HepG2 (cell line): ENCODE measurements around the gene EXOC1. TPM values are rescaled to one million over a fixed set of nuclear protein-coding genes. Genes with fewer than 3 reads are reported as not detected.
A peak's percentile ranks its signal among the peaks of the same experiment; 100 is the strongest.

ENCODE experiments used
- ATAC-seq: fragments of 200-7000 bp; cut with Tn5 transposase; 3 replicates; pipeline ENCODE4 v1.9.1; 2020; ENCODE audit warnings: mild to moderate bottlenecking, moderate library complexity
- BruUV-seq: library from RNA; stranded (reverse); fragments of 400-500 nt; replicated peaks from 2 replicates; lab custom pipeline; 2021; lab: Mats Ljungman, UMichigan
- CTCF ChIA-PET: fragments of 300-600 bp; formaldehyde crosslinking; extraction: SDS; loops from one replicate; lab custom pipeline; 2021; ENCODE audit warnings: low total read pairs, inconsistent platforms, low intra/inter-chr PET ratio; lab: Yijun Ruan, JAX
- POLR2A ChIA-PET: fragments of 350-600 bp; sonication (Branson Sonifier 250); formaldehyde crosslinking; loops from one replicate; lab custom pipeline; 2020; ENCODE audit warnings: antibody characterized with exemption, inconsistent platforms; lab: Yijun Ruan, JAX
- DNase-seq: peaks from one replicate; pipeline ENCODE4 v3.0.0-alpha.2; 2015; ENCODE audit warnings: low spot score
- FAIRE-seq: peaks from 3 replicates; lab custom pipeline; 2011; peaks lifted over from hg19 to GRCh38; lab: Jason Lieb, UNC
- H2AFZ ChIP-seq: one replicate; pipeline ENCODE4 v1.6.1; 2011; ENCODE audit warnings: low read length, inconsistent platforms
- H3K27ac ChIP-seq: fragments of 300-600 bp; 3 replicates; pipeline ENCODE4 v1.8.0; 2011; ENCODE audit warnings: mixed run types, mild to moderate bottlenecking, mixed read lengths, low read length, inconsistent platforms; ENCODE audit not compliant: insufficient read depth; ENCODE audit errors: extremely low read length
- H3K27me3 ChIP-seq, 2 experiments: fragments of 200-600 bp in 1 of 2; 2 replicates in 1 of 2; 3 replicates in 1 of 2; pipeline versions ENCODE4 v1.6.0 to v1.8.0; 2011; ENCODE audit warnings: low read length in 2 of 2, mild to moderate bottlenecking in 2 of 2, moderate library complexity in 2 of 2, inconsistent platforms in 1 of 2; ENCODE audit not compliant: insufficient read depth in 2 of 2, control insufficient read depth in 1 of 2
- H3K36me3 ChIP-seq, 2 experiments: fragments of 200-600 bp in 1 of 2; replicated peaks in 1 of 2; 2 replicates in 1 of 2; 3 replicates in 1 of 2; pipeline versions ENCODE4 v1.5.1 to v1.8.0; 2011; ENCODE audit warnings: low read length in 2 of 2, inconsistent platforms in 1 of 2; ENCODE audit not compliant: insufficient read depth in 2 of 2, control insufficient read depth in 1 of 2
- H3K4me1 ChIP-seq: 2 replicates; pipeline ENCODE4 v1.5.1; 2012; ENCODE audit warnings: low read length, inconsistent platforms; ENCODE audit not compliant: insufficient read depth
- H3K4me2 ChIP-seq: 2 replicates; pipeline ENCODE4 v1.6.0; 2011; ENCODE audit warnings: low read depth, low read length, inconsistent platforms
- H3K4me3 ChIP-seq, 3 experiments: fragments of 200-600 bp in 1 of 3; sonication (generic), shearing (Covaris generic) in 1 of 3; replicated peaks in 1 of 3; 2 replicates each; pipeline ENCODE4 v1.5.1; 2011 to 2016; ENCODE audit warnings: low read length in 3 of 3, inconsistent platforms in 2 of 3, low read depth in 2 of 3, mild to moderate bottlenecking in 2 of 3, control low read depth in 1 of 3, mixed read lengths in 1 of 3; ENCODE audit not compliant: insufficient read depth in 1 of 3
- H3K79me2 ChIP-seq: one replicate; pipeline ENCODE4 v1.6.1; 2011; ENCODE audit warnings: low read length, inconsistent platforms; ENCODE audit not compliant: insufficient read depth
- H3K9ac ChIP-seq: 2 replicates; pipeline ENCODE4 v1.6.0; 2011; ENCODE audit warnings: mild to moderate bottlenecking, low read depth, low read length, inconsistent platforms; ENCODE audit not compliant: insufficient read depth
- H3K9me3 ChIP-seq: 2 replicates; pipeline ENCODE4 v1.5.1; 2012; ENCODE audit warnings: mild to moderate bottlenecking, low read length
- H4K20me1 ChIP-seq: 2 replicates; pipeline ENCODE4 v1.6.0; 2011; ENCODE audit warnings: inconsistent platforms, mild to moderate bottlenecking, low read length, moderate library complexity; ENCODE audit not compliant: insufficient read depth
- ATF7 ChIP-seq, 2 experiments: fragments of 450-650 bp in 1 of 2; sonication (generic) in 1 of 2; formaldehyde crosslinking in 1 of 2; IDR thresholded peaks; 2 replicates each; pipeline versions ENCODE4 v1.4.0 to v1.6.1; 2016 to 2020; ENCODE audit warnings: antibody characterized with exemption in 1 of 2, mild to moderate bottlenecking in 1 of 2, missing genetic modification reagents in 1 of 2
- CREB1 ChIP-seq, 2 experiments: fragments of 450-650 bp in 1 of 2; IDR thresholded peaks; 2 replicates each; pipeline ENCODE4 v1.6.1; 2016 to 2017; ENCODE audit warnings: control low read depth in 1 of 2, mild to moderate bottlenecking in 1 of 2, missing compliant biosample characterization in 1 of 2, missing genetic modification characterization in 1 of 2
- ELF3 ChIP-seq: IDR thresholded peaks from 2 replicates; pipeline ENCODE4 v1.6.1; 2016; ENCODE audit warnings: missing genetic modification reagents, missing compliant biosample characterization
- KLF11 ChIP-seq: IDR thresholded peaks from 2 replicates; pipeline ENCODE4 v1.6.1; 2016; ENCODE audit warnings: missing compliant biosample characterization
- XRCC5 ChIP-seq: fragments of 200-400 bp; formaldehyde crosslinking; optimal IDR thresholded peaks from 2 replicates; pipeline ENCODE3; 2017; ENCODE audit warnings: mild to moderate bottlenecking, low read length
- WGBS: methylation state at CpG from one replicate; pipeline ENCODE4 v1.1.6; 2017; ENCODE audit warnings: low lambda C conversion rate; 5-methylcytosine and 5-hydroxymethylcytosine counted together
- in situ Hi-C: cut with HindIII; loops from 2 replicates; pipeline ENCODE4 v1.10.0; 2017; ENCODE audit warnings: low pct_unique_long_range_greater_than_20kb; ENCODE audit not compliant: extremely low pct_ligation_motif_present
- intact Hi-C: fragments of 100-400 bp; cut with micrococcal nuclease; formaldehyde crosslinking; loops from one replicate; pipeline ENCODE4 v1.10.0; 2022; ENCODE audit not compliant: unreplicated experiment
- polyA plus RNA-seq, 8 experiments: library from polyadenylated mRNA; depleted of rRNA in 3 of 8; stranded (reverse) in 7 of 8; unstranded in 1 of 8; fragments of >200 nt; fragmentation: Illumina TruSeq in 4 of 8; extraction: Trizol in 4 of 8; gene quantifications; 2 replicates each; pipeline versions ENCODE4 v1.2.1 to v1.2.3, GENCODE V29; 2011 to 2016; ENCODE audit warnings: low read depth in 4 of 8, missing spikeins in 1 of 8, mixed read lengths in 1 of 8; ENCODE audit not compliant: insufficient read depth in 1 of 8
- total RNA-seq, 5 experiments: library from RNA; depleted of rRNA; stranded (reverse); fragments of >200 nt; fragmentation: Illumina TruSeq; extraction: Trizol; gene quantifications; 2 replicates each; pipeline ENCODE4 v1.2.3, GENCODE V29; 2016; ENCODE audit warnings: low read depth in 1 of 5
- TF ChIP-seq, protein P1 (sequence below): sonication (generic); formaldehyde crosslinking; IDR thresholded peaks from 2 replicates; pipeline ENCODE4 v1.4.0; 2020; ENCODE audit warnings: missing genetic modification reagents, low read depth, mild to moderate bottlenecking, borderline replicate concordance

EXOC1 gene
- total and polyA plus RNA-seq, 2 of the 13 experiments (the other 11 are each of a cell fraction or from before 2014, with no cell fraction given) = 9.1 to 18.4 TPM

DNA sequence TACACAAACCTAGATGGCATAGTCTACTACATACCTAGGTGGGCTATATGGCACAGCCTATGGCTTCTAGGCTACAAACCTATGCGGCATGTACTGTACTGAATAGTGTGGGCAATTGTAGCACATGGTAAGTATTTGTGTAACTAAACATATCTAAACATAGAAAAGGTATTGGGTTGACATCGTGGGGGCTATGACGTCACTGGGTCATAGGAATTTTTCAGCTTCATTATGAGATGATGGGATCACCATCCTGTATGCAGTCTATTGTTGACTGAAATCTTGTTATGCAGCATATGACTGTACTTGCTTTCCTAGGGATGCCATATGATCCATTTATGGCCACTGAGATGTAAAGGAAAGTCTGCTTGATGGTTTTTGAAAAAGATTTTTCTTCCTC lies 35.8 kb upstream of the EXOC1 start:
- Histone ChIP-seq H3K4me1 (no peaks in the 10 kb centered on the region), H3K4me2 (no peak overlapping the region), H3K27ac (no peak overlapping the region)
- FAIRE-seq (no peak), ATAC-seq (no peak)
- intact Hi-C loops (no loop called here), in situ Hi-C loops (no loop called here)
- CTCF ChIA-PET = no interaction called here
- WGBS = 0% methylated on average over 3 of the region's 3 CpGs
- TF ChIP-seq KLF11 (CRISPR knock-in tag) (no peak), ELF3 (no peak), ATF7 (IDR thresholded peaks at IDR 0.05) (peak; percentile 95), ATF7 (CRISPR knock-in tag; IDR thresholded peaks at IDR 0.05) (no peak), CREB1 (IDR thresholded peaks at IDR 0.05) (peak; percentile 97), CREB1 (CRISPR knock-in tag; IDR thresholded peaks at IDR 0.05) (no peak)
- TF ChIP-seq, all 625 proteins: peak for 2
- H3K9ac ChIP-seq = no peak overlapping the region
- H3K79me2 ChIP-seq = no peaks in the 10 kb centered on the region
- H3K9me3 ChIP-seq = no peaks in the 10 kb centered on the region
- no peaks in the 10 kb centered on the region for H4K20me1 ChIP-seq
- POLR2A ChIA-PET = no interaction called here
- no peak for DNase-seq
- H2AFZ ChIP-seq = no peak overlapping the region
- peaks cover 2 to 14% of the 10 kb centered on the region in 2 experiments; a peak in 3 of 5 replicates for H3K27me3 ChIP-seq
- H3K4me3 ChIP-seq = no peak overlapping the region
- H3K36me3 ChIP-seq = no peaks in the 10 kb centered on the region
- BruUV-seq = no TSS peak

DNA sequence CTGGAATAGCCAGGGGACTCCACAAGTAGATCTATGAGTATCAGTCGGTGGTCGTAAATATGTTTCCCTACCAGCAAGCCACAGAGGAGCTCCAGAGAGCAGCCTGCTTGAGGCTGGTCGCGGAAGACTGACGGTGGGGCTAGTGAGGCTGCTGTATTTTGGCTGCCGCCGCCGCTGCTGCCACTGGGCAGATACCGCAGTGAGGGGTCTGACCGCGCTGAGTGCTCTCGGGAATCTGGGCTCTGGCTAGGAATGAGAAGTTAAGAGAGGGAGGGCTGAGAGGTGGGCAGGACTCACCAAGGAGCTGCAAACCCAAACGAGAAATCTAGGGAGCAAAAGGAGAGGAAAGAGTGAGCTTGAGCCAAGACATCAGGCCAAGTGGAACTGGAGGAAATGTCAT lies 33.8 kb upstream of the EXOC1 start, which contains the start of gene EXOC1L:
Gene EXOC1L (plus strand): TSS at position 157 of the 400 bp plus-strand sequence. CDS start 237 bp downstream, at position 394.
- Histone ChIP-seq H3K79me2 (no peaks in the 10 kb centered on the region), H3K9me3 (no peaks in the 10 kb centered on the region), H2AFZ (peak within 1 kb of the TSS; percentile 54), H3K4me2 (peak within 1 kb of the TSS; percentile 48), H3K27ac (no peak within 1 kb of the TSS), H3K9ac (no peak within 1 kb of the TSS), H4K20me1 (no peaks in the 10 kb centered on the region), H3K27me3 (peaks cover 2 to 14% of the 10 kb centered on the region in 2 experiments; a peak in 3 of 5 replicates), H3K36me3 (no peaks in the 10 kb centered on the region), H3K4me1 (no peaks in the 10 kb centered on the region), H3K4me3 (peak within 1 kb of the TSS in 1 of 3 experiments; percentile 8; a peak in 1 of 6 replicates)
- FAIRE-seq (peak; percentile 4), ATAC-seq (peak; percentile 98), DNase-seq (peak; percentile 7)
- 2% methylated on average over 12 of the region's 13 CpGs for WGBS
- TF ChIP-seq XRCC5 = peak; percentile 21
- TF ChIP-seq, protein P1, sequence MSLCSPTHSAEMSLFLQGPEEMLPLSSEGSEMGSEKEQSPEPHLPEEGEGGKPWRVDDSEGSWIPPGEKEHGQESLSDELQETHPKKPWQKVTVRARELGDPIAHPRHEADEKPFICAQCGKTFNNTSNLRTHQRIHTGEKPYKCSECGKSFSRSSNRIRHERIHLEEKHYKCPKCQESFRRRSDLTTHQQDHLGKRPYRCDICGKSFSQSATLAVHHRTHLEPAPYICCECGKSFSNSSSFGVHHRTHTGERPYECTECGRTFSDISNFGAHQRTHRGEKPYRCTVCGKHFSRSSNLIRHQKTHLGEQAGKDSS (CRISPR knock-in tag) = no peak
- in situ Hi-C loops = no loop called here
- POLR2A ChIA-PET = no interaction called here
- BruUV-seq = no TSS peak
- CTCF ChIA-PET = no interaction called here
- intact Hi-C loops = no loop called here
